Measurements from ENCODE around the gene KLF2.

KLF2 gene

GRCh38 chr19:16308081-16308480, 16.5 kb upstream of the KLF2 start:
- DNase-seq: no peak

GRCh38 chr19:16309643-16310042, 15.0 kb upstream of the KLF2 start:
- DNase-seq: no peak

GRCh38 chr19:16315825-16316505, 8.7 kb upstream of the KLF2 start:
- DNase-seq: peak; percentile 41

- DNase-seq: no peak
These were observed 8.1 kb upstream of the KLF2 start for GRCh38 chr19:16316506-16316882.

- DNase-seq: no peak
These were observed 5.1 kb upstream of the KLF2 start for GRCh38 chr19:16319481-16319880.

GRCh38 chr19:16320987-16321386, 3.6 kb upstream of the KLF2 start:
- no peak for DNase-seq

GRCh38 chr19:16325161-16325527, 518 bp downstream of the KLF2 start:
- no peak for DNase-seq

GRCh38 chr19:16325641-16326400, 1.2 kb downstream of the KLF2 start:
- DNase-seq: no peak

GRCh38 chr19:16326401-16327168, 2.0 kb downstream of the KLF2 start:
- no peak for DNase-seq

GRCh38 chr19:16327169-16327475, 2.5 kb downstream of the KLF2 start:
- DNase-seq: no peak

GRCh38 chr19:16327501-16327900, 2.9 kb downstream of the KLF2 start:
- no peak for DNase-seq

- DNase-seq: peak; percentile 89
These were observed 3.5 kb downstream of the KLF2 start for GRCh38 chr19:16327911-16328823.

- DNase-seq: no peak
These were observed 4.3 kb downstream of the KLF2 start for GRCh38 chr19:16328824-16329482.

- DNase-seq: no peak
These were observed 5.8 kb downstream of the KLF2 start for GRCh38 chr19:16330368-16330801.

- no peak for DNase-seq
These were observed 6.4 kb downstream of the KLF2 start for GRCh38 chr19:16330806-16331690.

GRCh38 chr19:16333001-16333586, 8.5 kb downstream of the KLF2 start:
- no peak for DNase-seq

- no peak for DNase-seq
These were observed 9.8 kb downstream of the KLF2 start for GRCh38 chr19:16334411-16334810.

- DNase-seq: no peak
These were observed 10.6 kb downstream of the KLF2 start for GRCh38 chr19:16335226-16335625.

GRCh38 chr19:16336571-16336970, 11.9 kb downstream of the KLF2 start:
- DNase-seq: no peak

GRCh38 chr19:16337809-16338469, 13.3 kb downstream of the KLF2 start:
- DNase-seq: no peak

Measured in SIG-M5 (cell line).